Smooth muscle cell (in vitro differentiated cells): Measurements from ENCODE around the gene RPL37. TPM values are rescaled to one million over a fixed set of nuclear protein-coding genes. Genes with fewer than 3 reads are reported as not detected.

Source experiments
- DNase-seq: peaks from one replicate; lab custom pipeline; 2025; ENCODE audit not compliant: unreplicated experiment; lab: John Stamatoyannopoulos, UW
- H2AFZ ChIP-seq: fragments of 200-600 bp; sonication (generic); 2 replicates; pipeline ENCODE4 v1.6.0; 2016; ENCODE audit warnings: antibody characterized with exemption, low read depth, mild to moderate bottlenecking
- H3F3A ChIP-seq: fragments of 200-600 bp; sonication (generic); 2 replicates; pipeline ENCODE4 v1.6.0; 2017; ENCODE audit warnings: antibody characterized with exemption, low read depth
- H3K27ac ChIP-seq: fragments of 200-600 bp; sonication (generic); 2 replicates; pipeline ENCODE4 v1.5.1; 2016; ENCODE audit warnings: low read depth, mild to moderate bottlenecking
- H3K27me3 ChIP-seq: fragments of 200-600 bp; sonication (generic); 2 replicates; pipeline ENCODE4 v1.6.1; 2016; ENCODE audit warnings: low read depth, mild to moderate bottlenecking
- H3K36me3 ChIP-seq: fragments of 200-600 bp; sonication (generic); 2 replicates; pipeline ENCODE4 v1.5.1; 2016; ENCODE audit warnings: low read depth
- H3K4me1 ChIP-seq: fragments of 200-600 bp; sonication (generic); 2 replicates; pipeline ENCODE4 v1.5.1; 2016; ENCODE audit warnings: low read depth
- H3K4me2 ChIP-seq: fragments of 200-600 bp; sonication (generic); 2 replicates; pipeline ENCODE4 v1.6.0; 2016; ENCODE audit warnings: mild to moderate bottlenecking
- H3K4me3 ChIP-seq: fragments of 200-600 bp; sonication (generic); 2 replicates; pipeline ENCODE4 v1.5.1; 2016; ENCODE audit warnings: mild to moderate bottlenecking
- H3K79me2 ChIP-seq: fragments of 200-600 bp; sonication (generic); 2 replicates; pipeline ENCODE4 v1.6.0; 2016; ENCODE audit warnings: low read depth, mild to moderate bottlenecking
- H3K9ac ChIP-seq: fragments of 200-600 bp; sonication (generic); 2 replicates; pipeline ENCODE4 v1.6.0; 2016; ENCODE audit warnings: low read depth
- H3K9me3 ChIP-seq: fragments of 200-600 bp; sonication (generic); replicated peaks from 2 replicates; pipeline ENCODE4 v1.5.1; 2016; ENCODE audit warnings: low read depth
- H4K20me1 ChIP-seq: fragments of 200-600 bp; sonication (generic); 2 replicates; pipeline ENCODE4 v1.6.0; 2016; ENCODE audit warnings: low read depth
- WGBS: methylation state at CpG from one replicate; pipeline ENCODE4 v1.1.7; 2016; ENCODE audit warnings: low lambda C conversion rate; 5-methylcytosine and 5-hydroxymethylcytosine counted together
- polyA plus RNA-seq: library from polyadenylated mRNA; unstranded; fragments of >200 nt; fragmentation: Nextera tagmentation; extraction: Ambion mirVana; gene quantifications from 2 replicates; pipeline ENCODE4 v1.2.1, GENCODE V29; 2016
- total RNA-seq: library from RNA; depleted of rRNA; stranded (reverse); fragments of >200 nt; gene quantifications from 2 replicates; pipeline ENCODE4 v1.2.3, GENCODE V29; 2014
- TF ChIP-seq, protein P1 (sequence below): fragments of 200-600 bp; sonication (generic); IDR thresholded peaks from 2 replicates; pipeline ENCODE4 v1.5.1; 2017; ENCODE audit warnings: borderline replicate concordance, mild to moderate bottlenecking, antibody characterized with exemption; ENCODE audit not compliant: insufficient read depth, poor library complexity, severe bottlenecking

RPL37 gene
- total and polyA plus RNA-seq, 2 experiments from 2014 or later: 228 to 594 TPM

DNA sequence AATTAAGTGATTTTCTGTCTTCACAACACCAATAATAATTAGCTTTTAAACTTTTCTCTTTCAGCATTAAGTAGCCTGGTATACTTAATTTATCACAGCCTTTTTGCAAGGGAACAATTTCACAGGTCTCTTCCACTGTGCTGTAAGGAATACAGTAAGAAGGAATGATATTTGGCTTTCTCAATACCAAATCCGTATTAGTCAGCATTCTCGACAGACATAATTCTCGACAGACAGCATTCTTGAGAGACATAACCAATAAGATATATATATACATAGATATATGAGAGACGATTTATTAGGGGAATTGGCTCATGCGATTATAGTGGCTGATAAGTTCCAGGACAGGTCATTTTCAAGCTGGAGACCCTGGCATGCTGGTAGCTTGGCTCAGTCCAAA lies 54.8 kb downstream of the RPL37 start:
- Histone ChIP-seq H3K4me1 (no peaks in the 10 kb centered on the region), H3K36me3 (no peaks in the 10 kb centered on the region), H3K27ac (no peak overlapping the region), H2AFZ (no peak overlapping the region), H3K27me3 (no peaks in the 10 kb centered on the region), H3F3A (no peaks in the 10 kb centered on the region), H3K9me3 (no peaks in the 10 kb centered on the region), H3K4me2 (no peak overlapping the region), H3K79me2 (peaks cover 81% of the 10 kb centered on the region), H4K20me1 (peaks cover 93% of the 10 kb centered on the region), H3K9ac (no peak overlapping the region), H3K4me3 (no peak overlapping the region)
- TF ChIP-seq, protein P1, sequence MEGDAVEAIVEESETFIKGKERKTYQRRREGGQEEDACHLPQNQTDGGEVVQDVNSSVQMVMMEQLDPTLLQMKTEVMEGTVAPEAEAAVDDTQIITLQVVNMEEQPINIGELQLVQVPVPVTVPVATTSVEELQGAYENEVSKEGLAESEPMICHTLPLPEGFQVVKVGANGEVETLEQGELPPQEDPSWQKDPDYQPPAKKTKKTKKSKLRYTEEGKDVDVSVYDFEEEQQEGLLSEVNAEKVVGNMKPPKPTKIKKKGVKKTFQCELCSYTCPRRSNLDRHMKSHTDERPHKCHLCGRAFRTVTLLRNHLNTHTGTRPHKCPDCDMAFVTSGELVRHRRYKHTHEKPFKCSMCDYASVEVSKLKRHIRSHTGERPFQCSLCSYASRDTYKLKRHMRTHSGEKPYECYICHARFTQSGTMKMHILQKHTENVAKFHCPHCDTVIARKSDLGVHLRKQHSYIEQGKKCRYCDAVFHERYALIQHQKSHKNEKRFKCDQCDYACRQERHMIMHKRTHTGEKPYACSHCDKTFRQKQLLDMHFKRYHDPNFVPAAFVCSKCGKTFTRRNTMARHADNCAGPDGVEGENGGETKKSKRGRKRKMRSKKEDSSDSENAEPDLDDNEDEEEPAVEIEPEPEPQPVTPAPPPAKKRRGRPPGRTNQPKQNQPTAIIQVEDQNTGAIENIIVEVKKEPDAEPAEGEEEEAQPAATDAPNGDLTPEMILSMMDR: no peak
- DNase-seq: no peak
- 92% methylated on average over 5 of the region's 5 CpGs for WGBS

DNA sequence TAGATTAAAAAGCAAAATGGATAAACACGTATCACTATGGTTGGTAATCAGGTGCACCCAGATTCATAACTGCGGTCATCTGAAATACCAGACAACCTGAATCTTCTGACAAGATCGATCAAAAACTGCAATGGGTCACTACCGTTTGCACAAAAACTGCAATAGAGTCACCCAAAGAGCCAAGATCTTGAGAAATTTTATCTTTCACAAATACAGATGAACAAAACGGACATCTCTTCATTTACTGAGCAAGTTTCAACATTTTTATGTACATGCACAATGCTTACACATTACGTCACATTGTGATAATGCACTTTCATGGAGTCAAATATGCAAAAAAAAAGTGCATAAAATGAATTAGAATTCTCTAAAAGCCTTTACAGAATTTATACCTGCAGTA lies 55.5 kb downstream of the RPL37 start:
- Histone ChIP-seq H3K36me3 (no peaks in the 10 kb centered on the region), H3K27me3 (no peaks in the 10 kb centered on the region), H3F3A (no peaks in the 10 kb centered on the region), H3K9me3 (no peaks in the 10 kb centered on the region), H3K9ac (no peak overlapping the region), H3K27ac (no peak overlapping the region), H4K20me1 (peaks cover 89% of the 10 kb centered on the region), H2AFZ (no peak overlapping the region), H3K4me2 (no peak overlapping the region), H3K4me3 (no peak overlapping the region), H3K79me2 (peaks cover 77% of the 10 kb centered on the region), H3K4me1 (no peaks in the 10 kb centered on the region)
- DNase-seq: no peak
- TF ChIP-seq, protein P1: no peak
- 96% methylated on average over 6 of the region's 6 CpGs for WGBS

DNA sequence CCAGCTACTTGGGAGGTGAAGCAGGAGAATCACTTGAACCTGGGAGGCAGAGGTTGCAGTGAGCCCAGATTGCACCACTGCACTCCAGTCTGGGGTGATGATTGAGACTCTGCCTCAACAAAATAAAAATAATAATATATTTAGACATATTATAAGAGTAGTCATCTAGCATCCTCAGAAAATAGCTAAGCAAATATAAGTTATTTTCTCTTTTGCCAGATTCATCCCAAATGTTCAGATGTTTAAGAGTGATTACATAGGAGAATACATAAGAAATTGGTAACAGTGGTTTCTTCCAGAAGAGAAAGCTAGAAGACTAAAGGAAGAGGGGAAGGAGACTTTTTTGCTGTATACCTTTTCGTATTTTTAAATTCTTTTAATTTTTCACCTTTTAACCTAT lies 56.9 kb downstream of the RPL37 start:
- H2AFZ ChIP-seq: no peak overlapping the region
- no peak overlapping the region for H3K27ac ChIP-seq
- H3K4me3 ChIP-seq: no peak overlapping the region
- H4K20me1 ChIP-seq: peaks cover 83% of the 10 kb centered on the region
- WGBS: 97% methylated on average over 1 of the region's 1 CpG
- H3K4me2 ChIP-seq: no peak overlapping the region
- H3K36me3 ChIP-seq: no peaks in the 10 kb centered on the region
- H3K79me2 ChIP-seq: peaks cover 64% of the 10 kb centered on the region
- no peak overlapping the region for H3K9ac ChIP-seq
- H3K9me3 ChIP-seq: no peaks in the 10 kb centered on the region
- H3F3A ChIP-seq: no peaks in the 10 kb centered on the region
- H3K27me3 ChIP-seq: no peaks in the 10 kb centered on the region
- DNase-seq: no peak
- H3K4me1 ChIP-seq: no peaks in the 10 kb centered on the region
- TF ChIP-seq, protein P1: no peak

DNA sequence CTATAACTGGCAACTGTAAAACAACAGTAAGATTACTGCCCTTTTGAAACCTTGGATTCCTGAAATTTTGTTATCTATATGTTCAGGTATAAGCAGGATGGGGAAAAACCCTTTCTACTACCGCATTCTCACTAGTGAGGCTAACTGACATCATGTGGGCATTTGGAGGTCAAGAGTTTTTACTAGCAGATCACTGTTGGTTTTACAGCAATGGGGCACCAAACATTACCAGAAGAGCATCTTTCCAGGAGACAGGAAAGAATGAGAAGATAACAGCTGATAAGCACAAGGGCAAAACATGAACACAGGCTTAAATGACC lies 58.4 kb downstream of the RPL37 start:
- Histone ChIP-seq H3K4me2 (no peak overlapping the region), H3K9me3 (no peaks in the 10 kb centered on the region), H4K20me1 (peaks cover 68% of the 10 kb centered on the region), H3K4me3 (no peak overlapping the region), H3K36me3 (no peaks in the 10 kb centered on the region), H3K9ac (no peak overlapping the region), H3K27me3 (no peaks in the 10 kb centered on the region), H3F3A (no peaks in the 10 kb centered on the region), H3K27ac (no peak overlapping the region), H2AFZ (no peak overlapping the region), H3K79me2 (peaks cover 49% of the 10 kb centered on the region), H3K4me1 (no peaks in the 10 kb centered on the region)
- WGBS: 80% methylated on average over 1 of the region's 1 CpG
- TF ChIP-seq, protein P1: no peak
- DNase-seq: no peak
